Hindlimb muscle (tissue), 1 donor: ENCODE measurements around the gene PSENEN. TPM values are rescaled to one million over a fixed set of nuclear protein-coding genes. Genes with fewer than 3 reads are reported as not detected.

Experiments
- DNase-seq: peaks from one replicate; pipeline ENCODE4 v3.0.0-alpha.2; 2013
- polyA plus RNA-seq: library from polyadenylated mRNA; unstranded; fragments of 120-200 nt; gene quantifications from one replicate; pipeline ENCODE4 v1.2.1, GENCODE V29; 2013; ENCODE audit not compliant: insufficient read length

PSENEN gene
- polyA plus RNA-seq, 1 donor, result 31.7 TPM

- no peak for DNase-seq
Observed at GRCh38 chr19:35734273-35734672, 11.2 kb upstream of the PSENEN start.

GRCh38 chr19:35734889-35735288, 10.6 kb upstream of the PSENEN start:
- no peak for DNase-seq

GRCh38 chr19:35736913-35737886, 8.3 kb upstream of the PSENEN start:
- no peak for DNase-seq

GRCh38 chr19:35738021-35738886, 7.2 kb upstream of the PSENEN start:
- DNase-seq, result no peak

- DNase-seq, result no peak
Observed at GRCh38 chr19:35738887-35739229, 6.6 kb upstream of the PSENEN start.

- no peak for DNase-seq
Observed at GRCh38 chr19:35739275-35740107, 6.0 kb upstream of the PSENEN start.

- no peak for DNase-seq
Observed at GRCh38 chr19:35740108-35740422, 5.4 kb upstream of the PSENEN start.

- DNase-seq, result peak; percentile 97
Observed at GRCh38 chr19:35740423-35741202, 4.8 kb upstream of the PSENEN start.

GRCh38 chr19:35741203-35741515, 4.3 kb upstream of the PSENEN start:
- DNase-seq, result no peak

- no peak for DNase-seq
Observed at GRCh38 chr19:35742121-35742724, 3.2 kb upstream of the PSENEN start, which contains the start of gene IGFLR1. TSS of gene IGFLR1 (minus strand) at chr19:35742452. CDS start at chr19:35741180, 1,272 bp downstream.

GRCh38 chr19:35743640-35744429, 1.6 kb upstream of the PSENEN start:
- DNase-seq, result no peak

GRCh38 chr19:35744430-35745327, 772 bp upstream of the PSENEN start:
- peak; percentile 95 for DNase-seq

- DNase-seq, result no peak
Observed at GRCh38 chr19:35746087-35746462, 624 bp downstream of the PSENEN start.

- no peak for DNase-seq
Observed at GRCh38 chr19:35746531-35746930, 1.1 kb downstream of the PSENEN start.

GRCh38 chr19:35748106-35749020, 2.9 kb downstream of the PSENEN start, which contains the start of gene LIN37:
TSS of gene LIN37 (plus strand) at chr19:35748576. CDS start at chr19:35748725, 149 bp downstream.
- peak; percentile 99 for DNase-seq

- DNase-seq, result no peak
Observed at GRCh38 chr19:35750167-35750566, 4.7 kb downstream of the PSENEN start.

- no peak for DNase-seq
Observed at GRCh38 chr19:35751839-35752745, 6.6 kb downstream of the PSENEN start.
